Neural crest cell (in vitro differentiated cells): ENCODE measurements around the gene MDN1. TPM values are rescaled to one million over a fixed set of nuclear protein-coding genes. Genes with fewer than 3 reads are reported as not detected.

Source experiments
- DNase-seq: peaks from one replicate; pipeline ENCODE4 v3.0.0; 2021; ENCODE audit warnings: low read depth, mixed read lengths, low spot score
- H3K27ac Mint-ChIP-seq: one replicate; pipeline ENCODE4 v1.8.0; 2021; ENCODE audit warnings: mild to moderate bottlenecking, mixed read lengths; ENCODE audit not compliant: unreplicated experiment
- H3K27me3 Mint-ChIP-seq: 2 replicates; pipeline ENCODE4 v1.8.0; 2021; ENCODE audit warnings: low read depth, mild to moderate bottlenecking, mixed read lengths
- H3K36me3 Mint-ChIP-seq: 2 replicates; pipeline ENCODE4 v1.8.0; 2021; ENCODE audit warnings: low read depth, mild to moderate bottlenecking, mixed read lengths
- H3K4me1 Mint-ChIP-seq: 2 replicates; pipeline ENCODE4 v1.8.0; 2021; ENCODE audit warnings: mixed read lengths
- H3K4me3 Mint-ChIP-seq: one replicate; pipeline ENCODE4 v1.8.0; 2021; ENCODE audit warnings: mild to moderate bottlenecking, mixed read lengths
- H3K9me3 Mint-ChIP-seq: 2 replicates; pipeline ENCODE4 v1.8.0; 2021; ENCODE audit warnings: mixed read lengths
- CTCF ChIP-seq: fragments of 200-600 bp; sonication (generic); conservative IDR thresholded peaks from 2 replicates; pipeline ENCODE4 v1.5.0; 2021; ENCODE audit warnings: antibody characterized with exemption, mild to moderate bottlenecking
- total RNA-seq: library from RNA; stranded (reverse); gene quantifications from 2 replicates; pipeline ENCODE4 v1.2.1, GENCODE V29; 2021

The MDN1 gene
- total RNA-seq, 1 donor from 2014 or later, result 49.0 TPM

- no peaks in the 10 kb centered on the region for H3K27me3 Mint-ChIP-seq
- peak; percentile 18 for DNase-seq
- peaks cover 7% of the 10 kb centered on the region for H3K36me3 Mint-ChIP-seq
- H3K9me3 Mint-ChIP-seq, result no peaks in the 10 kb centered on the region
- H3K27ac Mint-ChIP-seq, result no peak overlapping the region
- peak; percentile 58 for TF ChIP-seq CTCF
- no peaks in the 10 kb centered on the region for H3K4me1 Mint-ChIP-seq
- no peak overlapping the region for H3K4me3 Mint-ChIP-seq
Measured at GRCh38 chr6:89792881-89793280, 26.7 kb downstream of the MDN1 start.

- no peaks in the 10 kb centered on the region for H3K4me1 Mint-ChIP-seq
- H3K27ac Mint-ChIP-seq, result no peak overlapping the region
Measured at GRCh38 chr6:89790403-89790802, 29.2 kb downstream of the MDN1 start.

GRCh38 chr6:89789980-89790379 is 29.6 kb downstream of the MDN1 start:
- H3K36me3 Mint-ChIP-seq, result peaks cover 12% of the 10 kb centered on the region

More at GRCh38 chr6:89790403-89790802, 29.2 kb downstream of the MDN1 start:
- Mint-ChIP-seq H3K36me3 (peaks cover 7% of the 10 kb centered on the region), H3K9me3 (no peaks in the 10 kb centered on the region), H3K27me3 (no peaks in the 10 kb centered on the region), H3K4me3 (no peak overlapping the region)
- TF ChIP-seq CTCF, result no peak
- no peak for DNase-seq

GRCh38 chr6:89787660-89788328 is 31.8 kb downstream of the MDN1 start:
- peaks cover 3% of the 10 kb centered on the region for H3K9me3 Mint-ChIP-seq
- DNase-seq, result no peak
- peaks cover 21% of the 10 kb centered on the region for H3K36me3 Mint-ChIP-seq
- H3K4me1 Mint-ChIP-seq, result no peaks in the 10 kb centered on the region
- TF ChIP-seq CTCF, result no peak
- H3K27ac Mint-ChIP-seq, result no peak overlapping the region
- H3K4me3 Mint-ChIP-seq, result no peak overlapping the region
- H3K27me3 Mint-ChIP-seq, result no peaks in the 10 kb centered on the region

More at GRCh38 chr6:89789980-89790379, 29.6 kb downstream of the MDN1 start:
- no peak for TF ChIP-seq CTCF
- Mint-ChIP-seq H3K27ac (no peak overlapping the region), H3K9me3 (no peaks in the 10 kb centered on the region), H3K4me3 (no peak overlapping the region), H3K27me3 (no peaks in the 10 kb centered on the region), H3K4me1 (no peaks in the 10 kb centered on the region)
- no peak for DNase-seq

GRCh38 chr6:89786970-89787369 is 32.6 kb downstream of the MDN1 start:
- no peak overlapping the region for H3K4me3 Mint-ChIP-seq
- H3K27ac Mint-ChIP-seq, result no peak overlapping the region
- no peaks in the 10 kb centered on the region for H3K4me1 Mint-ChIP-seq
- H3K36me3 Mint-ChIP-seq, result peaks cover 21% of the 10 kb centered on the region
- peaks cover 3% of the 10 kb centered on the region for H3K9me3 Mint-ChIP-seq
- no peak for TF ChIP-seq CTCF
- H3K27me3 Mint-ChIP-seq, result no peaks in the 10 kb centered on the region
- no peak for DNase-seq
